Osteocyte (in vitro differentiated cells): ENCODE data around the gene PHLPP1. TPM values are rescaled to one million over a fixed set of nuclear protein-coding genes. Genes with fewer than 3 reads are reported as not detected.

ENCODE experiments used
- DNase-seq: peaks from one replicate; pipeline ENCODE4 v3.0.0; 2021; ENCODE audit warnings: mixed read lengths; ENCODE audit not compliant: unreplicated experiment; ENCODE audit errors: extremely low spot score
- H3K27ac Mint-ChIP-seq: one replicate; pipeline ENCODE4 v1.8.0; 2021; ENCODE audit warnings: mild to moderate bottlenecking, mixed read lengths; ENCODE audit not compliant: unreplicated experiment
- H3K27me3 Mint-ChIP-seq: one replicate; pipeline ENCODE4 v1.8.0; 2021; ENCODE audit warnings: mixed read lengths; ENCODE audit not compliant: unreplicated experiment
- H3K36me3 Mint-ChIP-seq: one replicate; pipeline ENCODE4 v1.8.0; 2021; ENCODE audit warnings: mixed read lengths; ENCODE audit not compliant: unreplicated experiment
- H3K4me1 Mint-ChIP-seq: one replicate; pipeline ENCODE4 v1.8.0; 2021; ENCODE audit warnings: mixed read lengths; ENCODE audit not compliant: unreplicated experiment
- H3K4me3 Mint-ChIP-seq: one replicate; pipeline ENCODE4 v1.8.0; 2021; ENCODE audit warnings: mild to moderate bottlenecking, moderate library complexity, mixed read lengths; ENCODE audit not compliant: unreplicated experiment
- H3K9me3 Mint-ChIP-seq: one replicate; pipeline ENCODE4 v1.8.0; 2021; ENCODE audit warnings: mixed read lengths; ENCODE audit not compliant: unreplicated experiment
- CTCF ChIP-seq: fragments of 200-600 bp; sonication (generic); IDR thresholded peaks from 2 replicates; pipeline ENCODE4 v1.5.0; 2021; ENCODE audit warnings: antibody characterized with exemption, mild to moderate bottlenecking, moderate library complexity
- total RNA-seq: library from RNA; stranded (reverse); gene quantifications from 2 replicates; pipeline ENCODE4 v1.2.1, GENCODE V29; 2021

PHLPP1 gene
- total RNA-seq, 1 donor from 2014 or later, result 19.6 TPM

GRCh38 chr18:63028380-63028779, 313.0 kb downstream of the PHLPP1 start:
- Mint-ChIP-seq H3K9me3 (no peaks in the 10 kb centered on the region), H3K27ac (no peak overlapping the region), H3K27me3 (peaks cover 19% of the 10 kb centered on the region), H3K4me1 (no peaks in the 10 kb centered on the region), H3K36me3 (no peaks in the 10 kb centered on the region), H3K4me3 (no peak overlapping the region)
- no peak for DNase-seq
- no peak for TF ChIP-seq CTCF

Other genes with a start within 250 kb of the PHLPP1 start
- gene ZCCHC2, start 192.5 kb upstream of the PHLPP1 start, total RNA-seq, result 10.3 and 11.2 TPM in 2 replicates